ENCODE results near the gene ACACB. TPM values are rescaled to one million over a fixed set of nuclear protein-coding genes. Genes with fewer than 3 reads are reported as not detected.

Gene ACACB
- total RNA-seq, 2 donors from 2014 or later = 37.5 to 51.3 TPM

DNA sequence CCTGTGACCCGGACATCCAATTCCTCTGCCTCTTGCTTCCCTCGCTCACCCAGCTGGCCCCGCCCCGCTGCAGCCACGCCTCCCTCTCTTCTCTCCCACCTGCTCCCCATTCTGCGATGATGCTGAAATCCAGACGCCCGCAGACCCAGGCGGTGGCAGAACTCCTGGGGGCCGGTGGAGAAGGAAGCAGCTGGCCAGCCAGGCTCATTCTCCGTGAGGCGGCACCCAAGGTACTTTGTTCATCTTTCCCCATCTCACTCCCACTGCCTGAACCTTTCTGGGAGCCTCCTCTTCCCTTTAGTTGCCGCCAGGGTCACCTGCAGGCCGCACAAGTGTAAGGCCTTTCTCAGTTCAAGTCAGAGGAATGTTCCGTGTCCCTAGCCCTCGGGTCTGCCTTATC lies 157.0 kb downstream of the ACACB start:
- no peaks in the 10 kb centered on the region for H3K36me3 ChIP-seq
- no peak for ATAC-seq (ENCODE audit: insufficient number of reproducible peaks, low FRiP score, low read depth)

DNA sequence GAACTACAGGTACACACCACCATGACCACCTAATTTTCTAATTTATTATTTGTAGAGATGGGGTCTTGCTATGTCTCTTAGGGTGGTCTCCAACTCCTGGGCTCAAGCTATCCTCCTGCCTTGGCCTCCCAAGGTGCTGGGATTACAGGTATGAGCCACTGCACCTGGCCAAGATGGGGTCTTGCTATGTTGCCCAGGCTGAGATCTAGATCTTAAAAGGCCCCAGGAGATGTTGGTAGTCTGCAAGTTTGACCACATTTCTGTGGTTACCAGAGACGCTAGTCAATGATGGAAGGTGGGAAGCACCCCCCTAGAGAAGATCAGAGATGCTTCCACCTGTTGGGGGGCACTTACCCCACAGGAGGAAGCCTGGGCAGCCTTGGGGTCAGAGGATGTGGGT lies 158.0 kb downstream of the ACACB start:
- TF ChIP-seq, protein P1, sequence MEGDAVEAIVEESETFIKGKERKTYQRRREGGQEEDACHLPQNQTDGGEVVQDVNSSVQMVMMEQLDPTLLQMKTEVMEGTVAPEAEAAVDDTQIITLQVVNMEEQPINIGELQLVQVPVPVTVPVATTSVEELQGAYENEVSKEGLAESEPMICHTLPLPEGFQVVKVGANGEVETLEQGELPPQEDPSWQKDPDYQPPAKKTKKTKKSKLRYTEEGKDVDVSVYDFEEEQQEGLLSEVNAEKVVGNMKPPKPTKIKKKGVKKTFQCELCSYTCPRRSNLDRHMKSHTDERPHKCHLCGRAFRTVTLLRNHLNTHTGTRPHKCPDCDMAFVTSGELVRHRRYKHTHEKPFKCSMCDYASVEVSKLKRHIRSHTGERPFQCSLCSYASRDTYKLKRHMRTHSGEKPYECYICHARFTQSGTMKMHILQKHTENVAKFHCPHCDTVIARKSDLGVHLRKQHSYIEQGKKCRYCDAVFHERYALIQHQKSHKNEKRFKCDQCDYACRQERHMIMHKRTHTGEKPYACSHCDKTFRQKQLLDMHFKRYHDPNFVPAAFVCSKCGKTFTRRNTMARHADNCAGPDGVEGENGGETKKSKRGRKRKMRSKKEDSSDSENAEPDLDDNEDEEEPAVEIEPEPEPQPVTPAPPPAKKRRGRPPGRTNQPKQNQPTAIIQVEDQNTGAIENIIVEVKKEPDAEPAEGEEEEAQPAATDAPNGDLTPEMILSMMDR (IDR thresholded peaks at IDR 0.05) = no peak
- Histone ChIP-seq H3K4me3 (no peak overlapping the region), H3K27ac (no peak overlapping the region), H3K27me3 (replicated peaks; ENCODE audit: insufficient read depth) (no peaks in the 10 kb centered on the region), H3K9me3 (no peaks in the 10 kb centered on the region), H3K36me3 (no peaks in the 10 kb centered on the region), H3K4me1 (ENCODE audit: control insufficient read depth in 1 of 2, low read depth in 2 of 2) (no peaks in the 10 kb centered on the region)
- no peak for ATAC-seq (ENCODE audit: insufficient number of reproducible peaks, low FRiP score, low read depth)
- no peak for DNase-seq (ENCODE audit: low spot score)

More for the DNA sequence above, 157.0 kb downstream of the ACACB start:
- no peak overlapping the region for H3K27ac ChIP-seq
- no peak overlapping the region for H3K4me3 ChIP-seq
- no peaks in the 10 kb centered on the region for H3K4me1 ChIP-seq (ENCODE audit: control insufficient read depth in 1 of 2, low read depth in 2 of 2)
- DNase-seq (ENCODE audit: low spot score) = no peak
- H3K27me3 ChIP-seq (replicated peaks; ENCODE audit: insufficient read depth) = no peaks in the 10 kb centered on the region
- TF ChIP-seq, protein P1 (IDR thresholded peaks at IDR 0.05) = no peak
- no peaks in the 10 kb centered on the region for H3K9me3 ChIP-seq

DNA sequence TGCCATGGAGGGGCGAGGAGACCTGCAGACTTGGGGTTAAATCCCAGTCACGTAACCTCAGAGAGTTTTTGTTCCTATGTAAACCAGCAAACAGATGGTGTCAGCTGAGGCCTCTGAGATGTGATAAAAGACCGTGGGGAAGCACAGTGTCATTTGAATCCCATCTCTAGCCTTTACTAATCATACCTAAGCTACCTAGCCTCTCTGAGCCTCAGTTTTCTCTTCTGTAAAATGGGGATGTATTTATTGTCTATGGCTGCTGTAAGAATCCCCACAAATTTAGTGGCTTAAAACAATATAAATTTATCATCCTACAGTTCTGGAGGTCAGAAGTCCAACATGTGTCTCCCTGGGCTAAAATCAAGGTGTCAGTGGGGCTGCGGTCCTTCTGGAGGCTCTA lies 158.8 kb downstream of the ACACB start:
- no peak for ATAC-seq (ENCODE audit: insufficient number of reproducible peaks, low FRiP score, low read depth)
- Histone ChIP-seq H3K9me3 (no peaks in the 10 kb centered on the region), H3K27ac (no peak overlapping the region), H3K36me3 (no peaks in the 10 kb centered on the region), H3K4me3 (no peak overlapping the region), H3K27me3 (replicated peaks; ENCODE audit: insufficient read depth) (no peaks in the 10 kb centered on the region), H3K4me1 (ENCODE audit: control insufficient read depth in 1 of 2, low read depth in 2 of 2) (no peaks in the 10 kb centered on the region)
- no peak for DNase-seq (ENCODE audit: low spot score)
- TF ChIP-seq, protein P1 (IDR thresholded peaks at IDR 0.05) = no peak

DNA sequence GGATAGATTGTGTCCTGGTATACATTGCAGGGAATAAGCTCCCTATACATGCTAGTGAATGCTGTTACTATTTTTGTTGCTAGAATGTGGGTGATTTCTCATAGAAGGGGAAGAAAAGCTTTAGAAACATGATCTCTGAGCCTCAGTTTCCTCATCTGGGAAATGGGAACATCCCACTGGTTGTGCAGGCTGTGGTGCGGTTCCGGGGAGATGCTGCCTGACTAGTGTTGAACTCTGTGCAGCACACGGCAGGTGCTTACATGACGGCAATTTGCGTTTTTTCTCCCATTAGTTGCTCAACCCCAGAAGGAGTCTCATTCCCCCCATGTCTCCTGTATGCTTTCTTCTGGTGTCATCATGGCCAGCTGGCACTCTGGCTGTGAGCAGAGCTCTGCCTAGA lies 159.8 kb downstream of the ACACB start:
- ATAC-seq (ENCODE audit: insufficient number of reproducible peaks, low FRiP score, low read depth) = no peak
- TF ChIP-seq, protein P1 (IDR thresholded peaks at IDR 0.05) = no peak
- no peaks in the 10 kb centered on the region for H3K9me3 ChIP-seq
- H3K4me1 ChIP-seq (ENCODE audit: control insufficient read depth in 1 of 2, low read depth in 2 of 2) = no peaks in the 10 kb centered on the region
- no peaks in the 10 kb centered on the region for H3K27me3 ChIP-seq (replicated peaks; ENCODE audit: insufficient read depth)
- H3K27ac ChIP-seq = no peak overlapping the region
- no peak for DNase-seq (ENCODE audit: low spot score)
- no peak overlapping the region for H3K4me3 ChIP-seq
- no peaks in the 10 kb centered on the region for H3K36me3 ChIP-seq

DNA sequence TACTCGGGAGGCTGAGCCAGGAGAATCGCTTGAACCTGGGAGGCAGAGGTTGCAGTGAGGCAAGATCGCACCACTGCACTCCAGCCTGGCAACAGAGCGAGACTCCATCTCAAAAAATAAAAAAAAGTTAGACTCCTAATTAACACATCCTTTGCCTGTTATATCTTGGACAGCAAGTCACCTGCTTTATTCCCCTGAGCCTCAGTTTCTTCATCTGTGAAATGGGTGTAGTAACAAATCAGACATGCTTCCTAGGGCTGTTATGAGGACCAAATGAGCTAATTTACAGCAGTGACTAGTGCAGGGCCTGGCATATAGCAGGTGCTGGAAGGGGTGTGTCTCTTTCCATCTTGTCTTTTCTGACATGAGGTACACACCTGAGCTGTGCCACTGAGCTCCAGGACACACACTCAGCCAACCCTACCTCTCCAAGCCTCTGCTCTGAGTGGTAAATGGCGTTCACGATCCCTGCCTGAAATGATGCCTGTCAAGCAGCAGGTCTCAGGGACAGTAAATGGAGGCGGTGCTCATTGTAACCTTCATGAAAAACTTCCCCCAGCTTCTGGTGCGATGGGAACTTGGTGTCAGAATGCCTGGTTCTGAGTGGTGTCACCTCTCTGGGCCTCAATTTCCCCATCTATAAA lies 161.0 kb downstream of the ACACB start:
- Histone ChIP-seq H3K9me3 (no peaks in the 10 kb centered on the region), H3K4me3 (no peak overlapping the region), H3K27me3 (replicated peaks; ENCODE audit: insufficient read depth) (no peaks in the 10 kb centered on the region), H3K36me3 (no peaks in the 10 kb centered on the region), H3K27ac (no peak overlapping the region), H3K4me1 (ENCODE audit: control insufficient read depth in 1 of 2, low read depth in 2 of 2) (no peaks in the 10 kb centered on the region)
- TF ChIP-seq, protein P1 (IDR thresholded peaks at IDR 0.05) = no peak
- DNase-seq (ENCODE audit: low spot score) = no peak
- ATAC-seq (ENCODE audit: insufficient number of reproducible peaks, low FRiP score, low read depth) = no peak
